ENCODE results near the gene TNFRSF14.

TNFRSF14 gene

GRCh38 chr1:2558861-2559260 is 2.7 kb downstream of the TNFRSF14 start:
- no peak for TF ChIP-seq CTCF (conservative IDR thresholded peaks at IDR 0.05)
- H3K27ac ChIP-seq: no peak overlapping the region

- H3K27ac ChIP-seq: no peak overlapping the region
- no peak for TF ChIP-seq CTCF (conservative IDR thresholded peaks at IDR 0.05)
Observed at GRCh38 chr1:2559509-2560298, 3.5 kb downstream of the TNFRSF14 start.

GRCh38 chr1:2560299-2561073 is 4.3 kb downstream of the TNFRSF14 start:
- TF ChIP-seq CTCF (conservative IDR thresholded peaks at IDR 0.05): no peak
- no peak overlapping the region for H3K27ac ChIP-seq

GRCh38 chr1:2561446-2561845 is 5.3 kb downstream of the TNFRSF14 start:
- no peak for TF ChIP-seq CTCF (conservative IDR thresholded peaks at IDR 0.05)
- H3K27ac ChIP-seq: no peak overlapping the region

GRCh38 chr1:2561898-2562895 is 6.0 kb downstream of the TNFRSF14 start:
- no peak overlapping the region for H3K27ac ChIP-seq
- TF ChIP-seq CTCF (conservative IDR thresholded peaks at IDR 0.05): peak; percentile 58

- no peak for TF ChIP-seq CTCF (conservative IDR thresholded peaks at IDR 0.05)
Observed at GRCh38 chr1:2563205-2563604, 7.0 kb downstream of the TNFRSF14 start.

More at GRCh38 chr1:2563205-2563604, 7.0 kb downstream of the TNFRSF14 start:
- H3K27ac ChIP-seq: no peak overlapping the region
